Naive thymus-derived CD4-positive, alpha-beta T cell (primary cell): ENCODE results near the gene FBXO15. TPM values are rescaled to one million over a fixed set of nuclear protein-coding genes. Genes with fewer than 3 reads are reported as not detected.

ENCODE experiments used
- ATAC-seq: fragments of 150-1000 bp; cut with Tn5 transposase; 2 replicates; pipeline ENCODE4 v1.10.0; 2021; ENCODE audit warnings: mild to moderate bottlenecking, moderate library complexity
- CTCF ChIA-PET: fragments of 350-600 bp; sonication (Branson Sonifier 250); formaldehyde crosslinking; loops from one replicate; lab custom pipeline; 2021; ENCODE audit warnings: antibody characterized with exemption; lab: Charles Lee
- POLR2A ChIA-PET: fragments of 350-600 bp; sonication (Branson Sonifier 250); formaldehyde crosslinking; loops from one replicate; lab custom pipeline; 2021; ENCODE audit warnings: antibody characterized with exemption, inconsistent platforms; lab: Charles Lee
- DNase-seq, 9 donors: peaks; one replicate each; pipeline versions ENCODE4 v3.0.0 to v3.0.0-alpha.2; 2020 to 2022; ENCODE audit warnings: mixed read lengths in 1 of 9
- H3K27ac ChIP-seq: one replicate; pipeline ENCODE4 v1.7.0; 2013; ENCODE audit warnings: mild to moderate bottlenecking, low read depth, low read length, moderate library complexity
- H3K27me3 ChIP-seq, 2 donors: one replicate each; pipeline ENCODE4 v1.7.0; 2013; ENCODE audit warnings: low read length in 2 of 2, mild to moderate bottlenecking in 2 of 2, moderate library complexity in 2 of 2; ENCODE audit not compliant: control insufficient read depth in 2 of 2, insufficient read depth in 2 of 2
- H3K36me3 ChIP-seq, 3 experiments: 1 replicate in 2 of 3; 2 replicates in 1 of 3; pipeline ENCODE4 v1.7.0; 2013; ENCODE audit warnings: low read length in 3 of 3, mild to moderate bottlenecking in 3 of 3, moderate library complexity in 1 of 3; ENCODE audit not compliant: insufficient read depth in 3 of 3, control insufficient read depth in 2 of 3
- H3K4me1 ChIP-seq, 2 donors: one replicate each; pipeline ENCODE4 v1.7.0; 2013; ENCODE audit warnings: low read length in 2 of 2, mild to moderate bottlenecking in 2 of 2, moderate library complexity in 1 of 2; ENCODE audit not compliant: control insufficient read depth in 2 of 2, insufficient read depth in 2 of 2
- H3K4me3 ChIP-seq: 2 replicates; pipeline ENCODE4 v1.7.0; 2013; ENCODE audit warnings: mild to moderate bottlenecking, low read length
- H3K9me3 ChIP-seq, 3 experiments: 1 replicate in 2 of 3; 2 replicates in 1 of 3; pipeline ENCODE4 v1.7.0; 2013; ENCODE audit warnings: low read length in 3 of 3; ENCODE audit not compliant: control insufficient read depth in 2 of 3
- H3K27ac Mint-ChIP-seq, 9 donors: one replicate each; pipeline ENCODE4 v1.8.0; 2020 to 2022; ENCODE audit warnings: mixed read lengths in 9 of 9, mild to moderate bottlenecking in 8 of 9, moderate library complexity in 5 of 9, inconsistent platforms in 2 of 9
- H3K27me3 Mint-ChIP-seq, 5 donors: one replicate each; pipeline ENCODE4 v1.8.0; 2021 to 2022; ENCODE audit warnings: mixed read lengths in 5 of 5, mild to moderate bottlenecking in 1 of 5
- H3K36me3 Mint-ChIP-seq, 5 donors: one replicate each; pipeline ENCODE4 v1.8.0; 2020 to 2022; ENCODE audit warnings: mixed read lengths in 5 of 5, mild to moderate bottlenecking in 3 of 5, inconsistent platforms in 1 of 5
- H3K4me1 Mint-ChIP-seq, 7 donors: one replicate each; pipeline ENCODE4 v1.8.0; 2020 to 2022; ENCODE audit warnings: mixed read lengths in 7 of 7, mild to moderate bottlenecking in 3 of 7, inconsistent platforms in 1 of 7
- H3K4me3 Mint-ChIP-seq, 10 donors: one replicate each; pipeline ENCODE4 v1.8.0; 2020 to 2022; ENCODE audit warnings: mild to moderate bottlenecking in 10 of 10, mixed read lengths in 10 of 10, moderate library complexity in 6 of 10, inconsistent platforms in 2 of 10
- H3K9me3 Mint-ChIP-seq, 11 donors: one replicate each; pipeline ENCODE4 v1.8.0; 2020 to 2022; ENCODE audit warnings: mixed read lengths in 11 of 11, mild to moderate bottlenecking in 4 of 11, inconsistent platforms in 1 of 11, moderate library complexity in 1 of 11
- intact Hi-C, 2 donors: fragments of 100-400 bp; cut with micrococcal nuclease; formaldehyde crosslinking; loops; one replicate each; pipeline ENCODE4 v1.15.1; 2023
- polyA plus RNA-seq, 2 donors: library from polyadenylated mRNA; unstranded; fragments of 300-500 nt; fragmentation: Illumina TruSeq; gene quantifications; one replicate each; pipeline ENCODE4 v1.2.3, GENCODE V29; 2021
- total RNA-seq, 6 experiments: library from RNA in 5 of 6; stranded (reverse) in 5 of 6; gene quantifications; 1 replicate in 5 of 6; 2 replicates in 1 of 6; pipeline ENCODE4 v1.2.3 and lab custom pipeline; 2021 to 2026

Gene FBXO15
- total and polyA plus RNA-seq, 7 experiments from 2014 or later, result 1.1 to 5.1 (median 4.8) TPM

GRCh38 chr18:74126684-74127655, 20.7 kb downstream of the FBXO15 start:
- Histone ChIP-seq H3K4me3 (no peak overlapping the region), H3K36me3 (no peaks in the 10 kb centered on the region), H3K4me1 (no peaks in the 10 kb centered on the region), H3K27ac (no peak overlapping the region), H3K9me3 (no peaks in the 10 kb centered on the region), H3K27me3 (no peaks in the 10 kb centered on the region)
- H3K9me3 Mint-ChIP-seq, result no peaks in the 10 kb centered on the region
- H3K4me1 Mint-ChIP-seq, result no peaks in the 10 kb centered on the region
- intact Hi-C loops, result no loop called here
- peaks cover 0 to 4% (median 0%) of the 10 kb centered on the region in 5 donors for H3K27me3 Mint-ChIP-seq
- CTCF ChIA-PET, result no interaction called here
- peaks cover 0 to 4% (median 0%) of the 10 kb centered on the region in 5 donors for H3K36me3 Mint-ChIP-seq
- POLR2A ChIA-PET, result no interaction called here
- ATAC-seq (no peak), DNase-seq (no peak)
- H3K4me3 Mint-ChIP-seq, result no peak overlapping the region
- H3K27ac Mint-ChIP-seq, result no peak overlapping the region

- H3K27me3 ChIP-seq, result no peaks in the 10 kb centered on the region
- H3K36me3 Mint-ChIP-seq, result peaks cover 0 to 4% (median 0%) of the 10 kb centered on the region in 5 donors
- H3K9me3 Mint-ChIP-seq, result no peaks in the 10 kb centered on the region
- ChIA-PET POLR2A (no interaction called here), CTCF (no interaction called here)
- H3K4me1 Mint-ChIP-seq, result no peaks in the 10 kb centered on the region
- H3K4me3 Mint-ChIP-seq, result no peak overlapping the region
- DNase-seq, result no peak
- ATAC-seq, result no peak
- H3K27me3 Mint-ChIP-seq, result peaks cover 0 to 8% (median 0%) of the 10 kb centered on the region in 5 donors
- intact Hi-C loops, result no loop called here
- H3K27ac Mint-ChIP-seq, result no peak overlapping the region
- no peak overlapping the region for H3K4me3 ChIP-seq
- no peaks in the 10 kb centered on the region for H3K36me3 ChIP-seq
- no peak overlapping the region for H3K27ac ChIP-seq
- H3K4me1 ChIP-seq, result no peaks in the 10 kb centered on the region
- H3K9me3 ChIP-seq, result no peaks in the 10 kb centered on the region
Measured at GRCh38 chr18:74124642-74125041, 23.0 kb downstream of the FBXO15 start.

GRCh38 chr18:74123200-74123599, 24.4 kb downstream of the FBXO15 start:
- Mint-ChIP-seq H3K4me3 (no peak overlapping the region), H3K36me3 (peaks cover 0 to 4% (median 0%) of the 10 kb centered on the region in 5 donors)

GRCh38 chr18:74116633-74117554, 30.7 kb downstream of the FBXO15 start:
- ChIA-PET POLR2A (interaction anchor here (2.6 kb wide), 1 partner anchor 34 kb away, joined by 11 read pairs; no protein-coding TSS in a partner anchor), CTCF (interaction anchor here (1.0 to 5.2 kb wide), 2 partner anchors 27 to 34 kb away, joined by 3 to 41 read pairs; no protein-coding TSS in a partner anchor)
- H3K27ac Mint-ChIP-seq, result no peak overlapping the region

More at GRCh38 chr18:74123200-74123599, 24.4 kb downstream of the FBXO15 start:
- POLR2A ChIA-PET, result no interaction called here
- no peaks in the 10 kb centered on the region for H3K27me3 ChIP-seq
- no peak overlapping the region for H3K27ac ChIP-seq
- intact Hi-C loops, result no loop called here
- H3K4me3 ChIP-seq, result no peak overlapping the region
- CTCF ChIA-PET, result no interaction called here
- Mint-ChIP-seq H3K9me3 (no peaks in the 10 kb centered on the region), H3K27me3 (peaks cover 0 to 8% (median 0%) of the 10 kb centered on the region in 5 donors), H3K27ac (no peak overlapping the region), H3K4me1 (no peaks in the 10 kb centered on the region)
- DNase-seq (no peak), ATAC-seq (no peak)
- H3K9me3 ChIP-seq, result no peaks in the 10 kb centered on the region
- no peaks in the 10 kb centered on the region for H3K4me1 ChIP-seq
- H3K36me3 ChIP-seq, result no peaks in the 10 kb centered on the region

GRCh38 chr18:74115046-74115445, 32.6 kb downstream of the FBXO15 start:
- Histone ChIP-seq H3K27ac (no peak overlapping the region), H3K9me3 (no peaks in the 10 kb centered on the region), H3K27me3 (no peaks in the 10 kb centered on the region), H3K36me3 (no peaks in the 10 kb centered on the region), H3K4me1 (no peaks in the 10 kb centered on the region), H3K4me3 (no peak overlapping the region)
- POLR2A ChIA-PET, result interaction anchor here (2.6 kb wide), 1 partner anchor 32 kb away, joined by 11 read pairs; no protein-coding TSS in a partner anchor
- Mint-ChIP-seq H3K4me1 (peaks cover 3 to 26% (median 15%) of the 10 kb centered on the region in 7 donors), H3K27ac (no peak overlapping the region), H3K4me3 (no peak overlapping the region), H3K27me3 (no peaks in the 10 kb centered on the region), H3K36me3 (peaks cover 0 to 10% (median 9%) of the 10 kb centered on the region in 5 donors), H3K9me3 (peaks cover 0 to 25% (median 13%) of the 10 kb centered on the region in 11 donors)
- DNase-seq (no peak), ATAC-seq (no peak)
- CTCF ChIA-PET, result interaction anchor here (1.0 to 5.2 kb wide), 3 partner anchors 32 to 75 kb away, joined by 3 to 41 read pairs (median 4); no protein-coding TSS in a partner anchor
- intact Hi-C loops, result loop anchor here in 1 of 2 donors (10.0 kb wide), 1 partner anchor 220 kb away; no protein-coding TSS in a partner anchor

More at GRCh38 chr18:74116633-74117554, 30.7 kb downstream of the FBXO15 start:
- no peaks in the 10 kb centered on the region for H3K4me1 ChIP-seq
- no peak for ATAC-seq
- no peaks in the 10 kb centered on the region for H3K9me3 ChIP-seq
- Mint-ChIP-seq H3K4me1 (peaks cover 3 to 19% (median 11%) of the 10 kb centered on the region in 7 donors), H3K36me3 (peaks cover 0 to 6% (median 0%) of the 10 kb centered on the region in 5 donors), H3K4me3 (no peak overlapping the region), H3K27me3 (peaks cover 0 to 4% (median 0%) of the 10 kb centered on the region in 5 donors), H3K9me3 (peaks cover 0 to 6% (median 5%) of the 10 kb centered on the region in 11 donors)
- H3K4me3 ChIP-seq, result no peak overlapping the region
- peak in 6 of 9 donors; percentile 13 to 54 (median 48) for DNase-seq
- H3K36me3 ChIP-seq, result no peaks in the 10 kb centered on the region
- intact Hi-C loops, result loop anchor here (1.0 to 10.0 kb wide), 5 partner anchors 35 to 1354 kb away; no protein-coding TSS in a partner anchor
- H3K27ac ChIP-seq, result no peak overlapping the region
- no peaks in the 10 kb centered on the region for H3K27me3 ChIP-seq

- Mint-ChIP-seq H3K36me3 (peaks cover under 1 to 16% (median 9%) of the 10 kb centered on the region in 5 donors), H3K4me3 (no peak overlapping the region), H3K27ac (peak overlapping the region in 2 of 9 donors; percentile 6 to 62), H3K4me1 (peaks cover 3 to 31% (median 15%) of the 10 kb centered on the region in 7 donors), H3K9me3 (peaks cover under 1 to 32% (median 15%) of the 10 kb centered on the region in 11 donors), H3K27me3 (no peaks in the 10 kb centered on the region)
- Histone ChIP-seq H3K4me3 (no peak overlapping the region), H3K27me3 (no peaks in the 10 kb centered on the region), H3K4me1 (no peaks in the 10 kb centered on the region), H3K9me3 (no peaks in the 10 kb centered on the region), H3K27ac (no peak overlapping the region), H3K36me3 (no peaks in the 10 kb centered on the region)
- no peak for ATAC-seq
- intact Hi-C loops, result loop anchor here in 1 of 2 donors (10.0 kb wide), 1 partner anchor 219 kb away; no protein-coding TSS in a partner anchor
- POLR2A ChIA-PET, result no interaction called here
- DNase-seq, result no peak
- CTCF ChIA-PET, result interaction anchor here (1.0 to 5.2 kb wide), 3 partner anchors 31 to 74 kb away, joined by 3 to 41 read pairs (median 4); no protein-coding TSS in a partner anchor
Measured at GRCh38 chr18:74114116-74114515, 33.5 kb downstream of the FBXO15 start.
